Neural cell (in vitro differentiated cells): ENCODE results near the gene MICU1.

Experiments
- EP300 ChIP-seq: fragments of 450-650 bp; conservative IDR thresholded peaks from 2 replicates; pipeline ENCODE4 v1.6.1; 2014; ENCODE audit warnings: antibody characterized with exemption, mild to moderate bottlenecking, moderate library complexity; ENCODE audit not compliant: poor library complexity, severe bottlenecking
- EZH2 ChIP-seq: fragments of 200-600, 300-800 bp; shearing (Covaris generic), sonication (generic); IDR thresholded peaks from 2 replicates; pipeline ENCODE4 v1.6.1; 2014; ENCODE audit warnings: antibody characterized with exemption, low read length, borderline replicate concordance, mild to moderate bottlenecking; ENCODE audit not compliant: insufficient read depth, poor library complexity, severe bottlenecking
- POLR2AphosphoS5 ChIP-seq: IDR thresholded peaks from 2 replicates; pipeline ENCODE4 v1.6.1; 2012
- TF ChIP-seq, protein P1 (sequence below): IDR thresholded peaks from 2 replicates; pipeline ENCODE4 v1.6.1; 2012; ENCODE audit warnings: borderline replicate concordance
- TF ChIP-seq, protein P2 (sequence below): fragments of 450-650 bp; IDR thresholded peaks from 2 replicates; pipeline ENCODE4 v1.5.1; 2014; ENCODE audit warnings: antibody characterized with exemption, mild to moderate bottlenecking, moderate library complexity; ENCODE audit not compliant: poor library complexity, severe bottlenecking

DNA sequence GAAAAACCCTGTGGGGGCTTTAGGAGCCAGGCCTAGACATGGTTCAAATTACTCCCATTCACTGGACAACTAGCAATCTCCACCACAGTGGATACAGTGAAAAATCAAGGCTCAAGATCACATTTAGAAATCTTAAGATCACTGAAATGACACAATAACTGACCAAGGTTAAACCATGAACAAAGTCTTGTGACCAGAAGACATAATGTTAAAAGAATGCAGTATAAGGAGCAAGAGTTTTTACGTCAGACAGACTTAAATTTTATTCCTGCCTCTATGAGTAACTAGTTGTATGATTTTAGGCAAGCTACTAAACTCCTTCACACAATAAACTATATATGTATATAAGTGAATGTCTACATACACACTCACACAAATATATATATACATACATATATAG, 68.5 kb downstream of the MICU1 start:
- TF ChIP-seq EP300 = no peak
- TF ChIP-seq, protein P1, sequence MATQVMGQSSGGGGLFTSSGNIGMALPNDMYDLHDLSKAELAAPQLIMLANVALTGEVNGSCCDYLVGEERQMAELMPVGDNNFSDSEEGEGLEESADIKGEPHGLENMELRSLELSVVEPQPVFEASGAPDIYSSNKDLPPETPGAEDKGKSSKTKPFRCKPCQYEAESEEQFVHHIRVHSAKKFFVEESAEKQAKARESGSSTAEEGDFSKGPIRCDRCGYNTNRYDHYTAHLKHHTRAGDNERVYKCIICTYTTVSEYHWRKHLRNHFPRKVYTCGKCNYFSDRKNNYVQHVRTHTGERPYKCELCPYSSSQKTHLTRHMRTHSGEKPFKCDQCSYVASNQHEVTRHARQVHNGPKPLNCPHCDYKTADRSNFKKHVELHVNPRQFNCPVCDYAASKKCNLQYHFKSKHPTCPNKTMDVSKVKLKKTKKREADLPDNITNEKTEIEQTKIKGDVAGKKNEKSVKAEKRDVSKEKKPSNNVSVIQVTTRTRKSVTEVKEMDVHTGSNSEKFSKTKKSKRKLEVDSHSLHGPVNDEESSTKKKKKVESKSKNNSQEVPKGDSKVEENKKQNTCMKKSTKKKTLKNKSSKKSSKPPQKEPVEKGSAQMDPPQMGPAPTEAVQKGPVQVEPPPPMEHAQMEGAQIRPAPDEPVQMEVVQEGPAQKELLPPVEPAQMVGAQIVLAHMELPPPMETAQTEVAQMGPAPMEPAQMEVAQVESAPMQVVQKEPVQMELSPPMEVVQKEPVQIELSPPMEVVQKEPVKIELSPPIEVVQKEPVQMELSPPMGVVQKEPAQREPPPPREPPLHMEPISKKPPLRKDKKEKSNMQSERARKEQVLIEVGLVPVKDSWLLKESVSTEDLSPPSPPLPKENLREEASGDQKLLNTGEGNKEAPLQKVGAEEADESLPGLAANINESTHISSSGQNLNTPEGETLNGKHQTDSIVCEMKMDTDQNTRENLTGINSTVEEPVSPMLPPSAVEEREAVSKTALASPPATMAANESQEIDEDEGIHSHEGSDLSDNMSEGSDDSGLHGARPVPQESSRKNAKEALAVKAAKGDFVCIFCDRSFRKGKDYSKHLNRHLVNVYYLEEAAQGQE = no peak
- TF ChIP-seq, protein P2, sequence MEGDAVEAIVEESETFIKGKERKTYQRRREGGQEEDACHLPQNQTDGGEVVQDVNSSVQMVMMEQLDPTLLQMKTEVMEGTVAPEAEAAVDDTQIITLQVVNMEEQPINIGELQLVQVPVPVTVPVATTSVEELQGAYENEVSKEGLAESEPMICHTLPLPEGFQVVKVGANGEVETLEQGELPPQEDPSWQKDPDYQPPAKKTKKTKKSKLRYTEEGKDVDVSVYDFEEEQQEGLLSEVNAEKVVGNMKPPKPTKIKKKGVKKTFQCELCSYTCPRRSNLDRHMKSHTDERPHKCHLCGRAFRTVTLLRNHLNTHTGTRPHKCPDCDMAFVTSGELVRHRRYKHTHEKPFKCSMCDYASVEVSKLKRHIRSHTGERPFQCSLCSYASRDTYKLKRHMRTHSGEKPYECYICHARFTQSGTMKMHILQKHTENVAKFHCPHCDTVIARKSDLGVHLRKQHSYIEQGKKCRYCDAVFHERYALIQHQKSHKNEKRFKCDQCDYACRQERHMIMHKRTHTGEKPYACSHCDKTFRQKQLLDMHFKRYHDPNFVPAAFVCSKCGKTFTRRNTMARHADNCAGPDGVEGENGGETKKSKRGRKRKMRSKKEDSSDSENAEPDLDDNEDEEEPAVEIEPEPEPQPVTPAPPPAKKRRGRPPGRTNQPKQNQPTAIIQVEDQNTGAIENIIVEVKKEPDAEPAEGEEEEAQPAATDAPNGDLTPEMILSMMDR = no peak
- TF ChIP-seq EZH2 = no peak
- TF ChIP-seq POLR2AphosphoS5 = no peak
